ENCODE data around the gene SNX33.

The SNX33 gene

GRCh38 chr15:75654201-75654907, 6.6 kb downstream of the SNX33 start:
- no peak for FAIRE-seq
- no peak for DNase-seq (ENCODE audit: insufficient read length)

GRCh38 chr15:75655931-75656330, 8.2 kb downstream of the SNX33 start:
- TF ChIP-seq POLR2AphosphoS5 (IDR thresholded peaks at IDR 0.05; ENCODE audit: low read depth, low read length) (no peak), TAF1 (IDR thresholded peaks at IDR 0.05; ENCODE audit: borderline replicate concordance, low read depth, low read length) (no peak), POLR2A (IDR thresholded peaks at IDR 0.05; ENCODE audit: low read depth, low read length) (no peak)
- DNase-seq (ENCODE audit: insufficient read length) (no peak), FAIRE-seq (no peak)

More at GRCh38 chr15:75654201-75654907, 6.6 kb downstream of the SNX33 start:
- TF ChIP-seq POLR2AphosphoS5 (IDR thresholded peaks at IDR 0.05; ENCODE audit: low read depth, low read length) (no peak), POLR2A (IDR thresholded peaks at IDR 0.05; ENCODE audit: low read depth, low read length) (no peak)

GRCh38 chr15:75656331-75656730, 8.6 kb downstream of the SNX33 start:
- TF ChIP-seq TAF1 (IDR thresholded peaks at IDR 0.05; ENCODE audit: borderline replicate concordance, low read depth, low read length) (no peak), POLR2A (IDR thresholded peaks at IDR 0.05; ENCODE audit: low read depth, low read length) (no peak), POLR2AphosphoS5 (IDR thresholded peaks at IDR 0.05; ENCODE audit: low read depth, low read length) (no peak)
- no peak for FAIRE-seq
- no peak for DNase-seq (ENCODE audit: insufficient read length)

- DNase-seq (ENCODE audit: insufficient read length): no peak
- no peak for TF ChIP-seq TAF1 (IDR thresholded peaks at IDR 0.05; ENCODE audit: borderline replicate concordance, low read depth, low read length)
- no peak for TF ChIP-seq POLR2AphosphoS5 (IDR thresholded peaks at IDR 0.05; ENCODE audit: low read depth, low read length)
- TF ChIP-seq POLR2A (IDR thresholded peaks at IDR 0.05; ENCODE audit: low read depth, low read length): no peak
- no peak for FAIRE-seq
Measured at GRCh38 chr15:75656813-75657212, 9.1 kb downstream of the SNX33 start.

- TF ChIP-seq POLR2A (IDR thresholded peaks at IDR 0.05; ENCODE audit: low read depth, low read length) (no peak), POLR2AphosphoS5 (IDR thresholded peaks at IDR 0.05; ENCODE audit: low read depth, low read length) (no peak), TAF1 (IDR thresholded peaks at IDR 0.05; ENCODE audit: borderline replicate concordance, low read depth, low read length) (no peak)
- FAIRE-seq (no peak), DNase-seq (ENCODE audit: insufficient read length) (no peak)
Measured at GRCh38 chr15:75659141-75659771, 11.5 kb downstream of the SNX33 start.

- TF ChIP-seq TAF1 (IDR thresholded peaks at IDR 0.05; ENCODE audit: borderline replicate concordance, low read depth, low read length): no peak
- TF ChIP-seq POLR2AphosphoS5 (IDR thresholded peaks at IDR 0.05; ENCODE audit: low read depth, low read length): no peak
- no peak for TF ChIP-seq POLR2A (IDR thresholded peaks at IDR 0.05; ENCODE audit: low read depth, low read length)
- DNase-seq (ENCODE audit: insufficient read length): no peak
- FAIRE-seq: no peak
Measured at GRCh38 chr15:75659928-75660645, 12.4 kb downstream of the SNX33 start.

GRCh38 chr15:75661100-75661755, 13.5 kb downstream of the SNX33 start:
- no peak for DNase-seq (ENCODE audit: insufficient read length)
- FAIRE-seq: no peak
- TF ChIP-seq POLR2A (IDR thresholded peaks at IDR 0.05; ENCODE audit: low read depth, low read length) (no peak), POLR2AphosphoS5 (IDR thresholded peaks at IDR 0.05; ENCODE audit: low read depth, low read length) (no peak), TAF1 (IDR thresholded peaks at IDR 0.05; ENCODE audit: borderline replicate concordance, low read depth, low read length) (no peak)

GRCh38 chr15:75661756-75662140, 14.0 kb downstream of the SNX33 start:
- no peak for FAIRE-seq
- no peak for TF ChIP-seq POLR2A (IDR thresholded peaks at IDR 0.05; ENCODE audit: low read depth, low read length)
- no peak for TF ChIP-seq POLR2AphosphoS5 (IDR thresholded peaks at IDR 0.05; ENCODE audit: low read depth, low read length)
- TF ChIP-seq TAF1 (IDR thresholded peaks at IDR 0.05; ENCODE audit: borderline replicate concordance, low read depth, low read length): no peak
- DNase-seq (ENCODE audit: insufficient read length): no peak

- peak; percentile 77 for FAIRE-seq
- no peak for DNase-seq (ENCODE audit: insufficient read length)
Measured at GRCh38 chr15:75662823-75663519, 15.3 kb downstream of the SNX33 start.

GRCh38 chr15:75663931-75664421, 16.3 kb downstream of the SNX33 start:
- no peak for DNase-seq (ENCODE audit: insufficient read length)
- FAIRE-seq: no peak
- TF ChIP-seq POLR2AphosphoS5 (IDR thresholded peaks at IDR 0.05; ENCODE audit: low read depth, low read length) (no peak), POLR2A (IDR thresholded peaks at IDR 0.05; ENCODE audit: low read depth, low read length) (no peak), TAF1 (IDR thresholded peaks at IDR 0.05; ENCODE audit: borderline replicate concordance, low read depth, low read length) (no peak)

More at GRCh38 chr15:75662823-75663519, 15.3 kb downstream of the SNX33 start:
- TF ChIP-seq TAF1 (IDR thresholded peaks at IDR 0.05; ENCODE audit: borderline replicate concordance, low read depth, low read length) (no peak), POLR2AphosphoS5 (IDR thresholded peaks at IDR 0.05; ENCODE audit: low read depth, low read length) (no peak), POLR2A (IDR thresholded peaks at IDR 0.05; ENCODE audit: low read depth, low read length) (no peak)

Measured in GM12892 (cell line).